Panc1 (cell line): ENCODE data around the gene ERCC5. TPM values are rescaled to one million over a fixed set of nuclear protein-coding genes. Genes with fewer than 3 reads are reported as not detected.

ENCODE experiments used
- ATAC-seq: fragments of 200-7000 bp; cut with Tn5 transposase; 2 replicates; pipeline ENCODE4 v1.9.1; 2020; ENCODE audit warnings: mild to moderate bottlenecking, moderate library complexity
- BruUV-seq: library from RNA; stranded (reverse); fragments of 400-500 nt; replicated peaks from 2 replicates; lab custom pipeline; 2021; lab: Mats Ljungman, UMichigan
- CTCF ChIA-PET: fragments of 300-600 bp; sonication (Branson Sonifier 250); formaldehyde crosslinking; loops from one replicate; lab custom pipeline; 2022; ENCODE audit warnings: antibody characterized with exemption; lab: Charles Lee
- POLR2A ChIA-PET: fragments of 300-600 bp; sonication (Branson Sonifier 250); formaldehyde crosslinking; loops from one replicate; lab custom pipeline; 2022; ENCODE audit warnings: antibody characterized with exemption; lab: Charles Lee
- DNase-seq: peaks from one replicate; pipeline ENCODE4 v3.0.0-alpha.2; 2010; ENCODE audit warnings: low read depth, low spot score
- H3K27ac ChIP-seq: 2 replicates; pipeline ENCODE4 v1.5.1; 2011; ENCODE audit warnings: mild to moderate bottlenecking, low read length, inconsistent platforms
- H3K27me3 ChIP-seq: fragments of 200-500 bp; sonication (Bioruptor generic); 2 replicates; pipeline ENCODE4 v1.6.0; 2014; ENCODE audit warnings: low read length, inconsistent platforms; ENCODE audit not compliant: control insufficient read depth, insufficient read depth
- H3K36me3 ChIP-seq: fragments of 200-500 bp; sonication (Bioruptor generic); 2 replicates; pipeline ENCODE4 v1.5.1; 2014; ENCODE audit warnings: inconsistent platforms, mild to moderate bottlenecking, low read length, moderate library complexity; ENCODE audit not compliant: control insufficient read depth, insufficient read depth
- H3K4me1 ChIP-seq: 2 replicates; pipeline ENCODE4 v1.5.1; 2011; ENCODE audit warnings: inconsistent platforms, mild to moderate bottlenecking, low read length, moderate library complexity; ENCODE audit not compliant: control insufficient read depth, insufficient read depth
- H3K4me3 ChIP-seq, 2 experiments: 2 replicates each; pipeline ENCODE4 v1.5.1; 2011 to 2012; ENCODE audit warnings: low read depth in 2 of 2, low read length in 2 of 2, mild to moderate bottlenecking in 2 of 2, inconsistent platforms in 1 of 2, moderate library complexity in 1 of 2
- H3K9me3 ChIP-seq: fragments of 200-500 bp; sonication (Bioruptor generic); 2 replicates; pipeline ENCODE4 v1.5.1; 2014; ENCODE audit warnings: low read depth, mild to moderate bottlenecking, inconsistent platforms, low read length, moderate library complexity; ENCODE audit not compliant: control insufficient read depth, insufficient read depth
- POLR2AphosphoS5 ChIP-seq: IDR thresholded peaks from 2 replicates; pipeline ENCODE4 v1.6.1; 2012; ENCODE audit warnings: mild to moderate bottlenecking, low read depth, low read length, moderate library complexity
- SIN3A ChIP-seq: IDR thresholded peaks from 2 replicates; pipeline ENCODE4 v1.6.1; 2012; ENCODE audit warnings: low read depth, mild to moderate bottlenecking, low read length, moderate library complexity, borderline replicate concordance; ENCODE audit not compliant: insufficient read depth
- TCF7L2 ChIP-seq: IDR thresholded peaks from 2 replicates; pipeline ENCODE4 v1.6.1; 2011; ENCODE audit warnings: mild to moderate bottlenecking, low read depth, low read length, inconsistent platforms
- in situ Hi-C: cut with HindIII; loops from 2 replicates; pipeline ENCODE4 v1.10.0; 2016; ENCODE audit warnings: low sequenced_read_pairs, low pct_unique_long_range_greater_than_20kb
- intact Hi-C: fragments of 100-400 bp; cut with micrococcal nuclease; formaldehyde crosslinking; loops from one replicate; pipeline ENCODE4 v1.10.0; 2022; ENCODE audit not compliant: unreplicated experiment
- total RNA-seq: library from RNA; stranded (reverse); gene quantifications from one replicate; pipeline ENCODE4 v1.2.1, GENCODE V29; 2021; ENCODE audit not compliant: unreplicated experiment
- TF ChIP-seq, protein P1 (sequence below), 2 experiments: IDR thresholded peaks; 2 replicates each; pipeline ENCODE4 v1.6.1; 2011 to 2012; ENCODE audit warnings: low read depth in 2 of 2, control low read depth in 1 of 2, low read length in 1 of 2, mild to moderate bottlenecking in 1 of 2, moderate library complexity in 1 of 2; ENCODE audit not compliant: insufficient read depth in 1 of 2
- TF ChIP-seq, protein P2 (sequence below): fragments of 450-650 bp; IDR thresholded peaks from 2 replicates; pipeline ENCODE4 v1.5.1; 2017; ENCODE audit warnings: mild to moderate bottlenecking

Gene ERCC5
- total RNA-seq, 1 experiment from 2014 or later, result 19.6 TPM

DNA sequence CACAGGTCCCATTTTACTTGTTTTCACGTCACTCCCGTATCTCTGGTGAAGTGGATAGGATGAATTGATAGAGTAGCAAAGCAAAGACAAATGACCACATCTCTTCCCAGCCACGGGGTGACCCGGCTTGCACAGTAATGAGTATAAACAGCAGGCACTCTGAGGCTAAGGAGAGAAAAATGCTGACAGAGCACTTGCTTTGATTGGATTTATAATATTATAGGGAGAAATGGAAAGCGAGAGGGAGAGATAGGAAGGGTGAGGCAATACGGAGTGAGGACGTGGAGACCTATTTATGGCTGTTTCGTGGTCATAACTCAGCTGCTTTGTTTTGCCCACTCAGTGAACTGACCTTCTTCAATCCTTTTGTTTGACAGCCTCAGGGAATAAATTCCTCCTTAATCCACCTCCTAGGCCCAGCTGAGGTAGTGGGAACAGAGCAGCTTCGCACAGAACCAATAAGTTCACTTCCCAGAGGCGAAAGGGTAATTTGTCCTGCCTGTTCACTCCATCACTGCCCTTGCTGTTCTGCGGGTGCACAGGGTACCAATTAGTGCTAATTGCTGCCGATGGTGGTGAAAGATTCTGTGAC, 68.6 kb downstream of the ERCC5 start:
- H3K4me3 ChIP-seq, result no peak overlapping the region
- no peaks in the 10 kb centered on the region for H3K9me3 ChIP-seq
- no TSS peak for BruUV-seq
- in situ Hi-C loops (no loop called here), intact Hi-C loops (loop anchor here (10.0 kb wide), 1 partner anchor 960 kb away; no protein-coding TSS in a partner anchor)
- H3K27ac ChIP-seq, result no peak overlapping the region
- TF ChIP-seq POLR2AphosphoS5, result no peak
- TF ChIP-seq, protein P1, sequence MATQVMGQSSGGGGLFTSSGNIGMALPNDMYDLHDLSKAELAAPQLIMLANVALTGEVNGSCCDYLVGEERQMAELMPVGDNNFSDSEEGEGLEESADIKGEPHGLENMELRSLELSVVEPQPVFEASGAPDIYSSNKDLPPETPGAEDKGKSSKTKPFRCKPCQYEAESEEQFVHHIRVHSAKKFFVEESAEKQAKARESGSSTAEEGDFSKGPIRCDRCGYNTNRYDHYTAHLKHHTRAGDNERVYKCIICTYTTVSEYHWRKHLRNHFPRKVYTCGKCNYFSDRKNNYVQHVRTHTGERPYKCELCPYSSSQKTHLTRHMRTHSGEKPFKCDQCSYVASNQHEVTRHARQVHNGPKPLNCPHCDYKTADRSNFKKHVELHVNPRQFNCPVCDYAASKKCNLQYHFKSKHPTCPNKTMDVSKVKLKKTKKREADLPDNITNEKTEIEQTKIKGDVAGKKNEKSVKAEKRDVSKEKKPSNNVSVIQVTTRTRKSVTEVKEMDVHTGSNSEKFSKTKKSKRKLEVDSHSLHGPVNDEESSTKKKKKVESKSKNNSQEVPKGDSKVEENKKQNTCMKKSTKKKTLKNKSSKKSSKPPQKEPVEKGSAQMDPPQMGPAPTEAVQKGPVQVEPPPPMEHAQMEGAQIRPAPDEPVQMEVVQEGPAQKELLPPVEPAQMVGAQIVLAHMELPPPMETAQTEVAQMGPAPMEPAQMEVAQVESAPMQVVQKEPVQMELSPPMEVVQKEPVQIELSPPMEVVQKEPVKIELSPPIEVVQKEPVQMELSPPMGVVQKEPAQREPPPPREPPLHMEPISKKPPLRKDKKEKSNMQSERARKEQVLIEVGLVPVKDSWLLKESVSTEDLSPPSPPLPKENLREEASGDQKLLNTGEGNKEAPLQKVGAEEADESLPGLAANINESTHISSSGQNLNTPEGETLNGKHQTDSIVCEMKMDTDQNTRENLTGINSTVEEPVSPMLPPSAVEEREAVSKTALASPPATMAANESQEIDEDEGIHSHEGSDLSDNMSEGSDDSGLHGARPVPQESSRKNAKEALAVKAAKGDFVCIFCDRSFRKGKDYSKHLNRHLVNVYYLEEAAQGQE (IDR thresholded peaks at IDR 0.05; ENCODE audit: insufficient read depth in 1 of 2, low read depth in 2 of 2, low read length in 1 of 2), result no peak
- TF ChIP-seq SIN3A, result no peak
- POLR2A ChIA-PET, result no interaction called here
- no peak for ATAC-seq
- CTCF ChIA-PET, result interaction anchor here (0.7 kb wide), 1 partner anchor 230 kb away, joined by 3 read pairs; no protein-coding TSS in a partner anchor
- H3K36me3 ChIP-seq, result no peaks in the 10 kb centered on the region
- H3K4me1 ChIP-seq, result no peaks in the 10 kb centered on the region
- no peak for DNase-seq
- H3K27me3 ChIP-seq, result no peaks in the 10 kb centered on the region

DNA sequence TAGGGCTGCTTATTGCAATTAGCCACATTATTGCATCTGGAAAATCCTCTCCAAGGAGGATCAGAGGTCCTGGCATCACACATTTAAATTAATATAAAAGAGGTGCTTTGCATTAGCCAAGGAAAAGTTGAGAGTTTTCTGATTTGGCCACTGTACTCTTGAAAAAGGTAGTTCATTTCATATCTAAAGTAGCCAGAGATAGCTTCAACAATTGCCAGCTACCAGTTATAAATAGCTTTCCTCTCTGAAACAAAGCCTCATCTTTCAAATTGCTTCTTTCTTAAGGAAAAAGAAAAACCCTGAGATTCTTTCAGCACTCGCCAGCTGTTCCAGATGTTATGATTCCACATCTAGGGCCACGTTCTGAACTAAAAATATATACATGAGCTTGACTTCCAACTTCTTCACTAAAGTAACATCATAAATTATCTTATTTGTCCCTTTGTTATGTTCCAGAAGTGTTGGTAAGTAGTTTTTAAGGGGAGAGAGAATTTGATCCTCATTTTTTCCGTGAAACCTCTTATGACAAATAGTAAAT, 69.6 kb downstream of the ERCC5 start:
- no TSS peak for BruUV-seq
- TF ChIP-seq, protein P1 (IDR thresholded peaks at IDR 0.05; ENCODE audit: insufficient read depth in 1 of 2, low read depth in 2 of 2, low read length in 1 of 2), result no peak
- TF ChIP-seq TCF7L2 (no peak), POLR2AphosphoS5 (no peak), SIN3A (no peak)
- TF ChIP-seq, protein P2, sequence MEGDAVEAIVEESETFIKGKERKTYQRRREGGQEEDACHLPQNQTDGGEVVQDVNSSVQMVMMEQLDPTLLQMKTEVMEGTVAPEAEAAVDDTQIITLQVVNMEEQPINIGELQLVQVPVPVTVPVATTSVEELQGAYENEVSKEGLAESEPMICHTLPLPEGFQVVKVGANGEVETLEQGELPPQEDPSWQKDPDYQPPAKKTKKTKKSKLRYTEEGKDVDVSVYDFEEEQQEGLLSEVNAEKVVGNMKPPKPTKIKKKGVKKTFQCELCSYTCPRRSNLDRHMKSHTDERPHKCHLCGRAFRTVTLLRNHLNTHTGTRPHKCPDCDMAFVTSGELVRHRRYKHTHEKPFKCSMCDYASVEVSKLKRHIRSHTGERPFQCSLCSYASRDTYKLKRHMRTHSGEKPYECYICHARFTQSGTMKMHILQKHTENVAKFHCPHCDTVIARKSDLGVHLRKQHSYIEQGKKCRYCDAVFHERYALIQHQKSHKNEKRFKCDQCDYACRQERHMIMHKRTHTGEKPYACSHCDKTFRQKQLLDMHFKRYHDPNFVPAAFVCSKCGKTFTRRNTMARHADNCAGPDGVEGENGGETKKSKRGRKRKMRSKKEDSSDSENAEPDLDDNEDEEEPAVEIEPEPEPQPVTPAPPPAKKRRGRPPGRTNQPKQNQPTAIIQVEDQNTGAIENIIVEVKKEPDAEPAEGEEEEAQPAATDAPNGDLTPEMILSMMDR, result no peak

More for the DNA sequence above, 69.6 kb downstream of the ERCC5 start:
- H3K4me3 ChIP-seq, result no peak overlapping the region
- POLR2A ChIA-PET, result no interaction called here
- no peaks in the 10 kb centered on the region for H3K9me3 ChIP-seq
- no peak overlapping the region for H3K27ac ChIP-seq
- in situ Hi-C loops (no loop called here), intact Hi-C loops (loop anchor here (5.0 to 10.0 kb wide), 2 partner anchors 227 to 959 kb away; no protein-coding TSS in a partner anchor)
- H3K4me1 ChIP-seq, result no peaks in the 10 kb centered on the region
- DNase-seq (no peak), ATAC-seq (no peak)
- no peaks in the 10 kb centered on the region for H3K27me3 ChIP-seq
- CTCF ChIA-PET, result no interaction called here
- H3K36me3 ChIP-seq, result no peaks in the 10 kb centered on the region
